Nephron (organoid): Measurements from ENCODE around the gene RNPS1.

Source experiments
- H3K27ac Mint-ChIP-seq, 3 experiments: 2 replicates each; pipeline ENCODE4 v1.8.0; 2020; ENCODE audit warnings: mixed read lengths in 3 of 3, mild to moderate bottlenecking in 2 of 3, moderate library complexity in 1 of 3
- H3K27me3 Mint-ChIP-seq: 2 replicates; pipeline ENCODE4 v1.8.0; 2021; ENCODE audit warnings: low read depth, mild to moderate bottlenecking, moderate library complexity, mixed read lengths
- H3K36me3 Mint-ChIP-seq: 2 replicates; pipeline ENCODE4 v1.8.0; 2020; ENCODE audit warnings: low read depth, mixed read lengths
- H3K4me1 Mint-ChIP-seq: 2 replicates; pipeline ENCODE4 v1.8.0; 2020; ENCODE audit warnings: mixed read lengths
- H3K4me3 Mint-ChIP-seq, 3 experiments: 2 replicates each; pipeline ENCODE4 v1.8.0; 2020; ENCODE audit warnings: mild to moderate bottlenecking in 3 of 3, mixed read lengths in 3 of 3, moderate library complexity in 2 of 3
- H3K9me3 Mint-ChIP-seq: 2 replicates; pipeline ENCODE4 v1.8.0; 2020; ENCODE audit warnings: mixed read lengths
- CTCF ChIP-seq, 3 experiments: fragments of 200-600 bp; sonication (generic); IDR thresholded peaks; one replicate each; pipeline ENCODE4 v1.5.0; 2021; ENCODE audit warnings: antibody characterized with exemption in 3 of 3; ENCODE audit not compliant: unreplicated experiment in 3 of 3

The RNPS1 gene

GRCh38 chr16:2284797-2285576 lies 17.1 kb upstream of the RNPS1 start:
- Mint-ChIP-seq H3K4me1 (peaks cover 4% of the 10 kb centered on the region), H3K27me3 (peaks cover 7% of the 10 kb centered on the region), H3K9me3 (no peaks in the 10 kb centered on the region), H3K27ac (no peak overlapping the region), H3K4me3 (no peak overlapping the region), H3K36me3 (no peaks in the 10 kb centered on the region)
- TF ChIP-seq CTCF (IDR thresholded peaks at IDR 0.05; ENCODE audit: unreplicated experiment in 3 of 3): no peak

GRCh38 chr16:2284001-2284770 lies 16.3 kb upstream of the RNPS1 start:
- Mint-ChIP-seq H3K36me3 (no peaks in the 10 kb centered on the region), H3K4me3 (no peak overlapping the region), H3K4me1 (peaks cover 11% of the 10 kb centered on the region), H3K9me3 (no peaks in the 10 kb centered on the region), H3K27ac (no peak overlapping the region), H3K27me3 (peaks cover 7% of the 10 kb centered on the region)
- TF ChIP-seq CTCF (IDR thresholded peaks at IDR 0.05; ENCODE audit: unreplicated experiment in 3 of 3): no peak

- no peak for TF ChIP-seq CTCF (IDR thresholded peaks at IDR 0.05; ENCODE audit: unreplicated experiment in 3 of 3)
- Mint-ChIP-seq H3K4me1 (peaks cover 11% of the 10 kb centered on the region), H3K4me3 (no peak overlapping the region), H3K36me3 (no peaks in the 10 kb centered on the region), H3K27me3 (peaks cover 7% of the 10 kb centered on the region), H3K9me3 (no peaks in the 10 kb centered on the region), H3K27ac (no peak overlapping the region)
Observed at GRCh38 chr16:2282866-2283555, 15.1 kb upstream of the RNPS1 start.

- Mint-ChIP-seq H3K4me3 (no peak overlapping the region), H3K4me1 (peaks cover 11% of the 10 kb centered on the region), H3K27me3 (peaks cover 7% of the 10 kb centered on the region), H3K9me3 (no peaks in the 10 kb centered on the region), H3K36me3 (no peaks in the 10 kb centered on the region), H3K27ac (no peak overlapping the region)
- TF ChIP-seq CTCF (IDR thresholded peaks at IDR 0.05; ENCODE audit: unreplicated experiment in 3 of 3): no peak
Observed at GRCh38 chr16:2282262-2282661, 14.3 kb upstream of the RNPS1 start.

- H3K36me3 Mint-ChIP-seq: no peaks in the 10 kb centered on the region
- no peak overlapping the region for H3K27ac Mint-ChIP-seq
- H3K9me3 Mint-ChIP-seq: no peaks in the 10 kb centered on the region
- H3K27me3 Mint-ChIP-seq: peaks cover 7% of the 10 kb centered on the region
- no peak overlapping the region for H3K4me3 Mint-ChIP-seq
- TF ChIP-seq CTCF (IDR thresholded peaks at IDR 0.05; ENCODE audit: unreplicated experiment in 3 of 3): no peak
- peaks cover 11% of the 10 kb centered on the region for H3K4me1 Mint-ChIP-seq
Observed at GRCh38 chr16:2280981-2281542, 13.1 kb upstream of the RNPS1 start.
